ENCODE measurements around the gene LPAR6. TPM values are rescaled to one million over a fixed set of nuclear protein-coding genes. Genes with fewer than 3 reads are reported as not detected.

LPAR6 gene
- total RNA-seq, 1 experiment from 2014 or later: 3.6 TPM

- Histone ChIP-seq H3F3A (ENCODE audit: low read length, unreplicated experiment) (no peaks in the 10 kb centered on the region), H4K20me1 (ENCODE audit: low read length) (no peaks in the 10 kb centered on the region), H3K36me3 (ENCODE audit: low read depth, low read length) (no peaks in the 10 kb centered on the region; the same call in 1 of the 2 replicates), H3K4me3 (ENCODE audit: low read length) (no peak overlapping the region), H3K4me2 (ENCODE audit: low read length) (no peak overlapping the region), H3K9ac (ENCODE audit: low read length) (no peak overlapping the region), H3K79me2 (ENCODE audit: low read length) (no peaks in the 10 kb centered on the region), H2AFZ (ENCODE audit: low read length) (no peak overlapping the region), H3K9me3 (ENCODE audit: low read length) (no peaks in the 10 kb centered on the region), H3K9me2 (replicated peaks; ENCODE audit: low read length) (no peaks in the 10 kb centered on the region), H3K27me3 (ENCODE audit: low read length) (no peaks in the 10 kb centered on the region), H3K4me1 (ENCODE audit: insufficient read depth, low read length) (no peaks in the 10 kb centered on the region), H3K27ac (ENCODE audit: low read length) (no peak overlapping the region)
- CTCF ChIA-PET: no interaction called here
- TF ChIP-seq EZH2 (IDR thresholded peaks at IDR 0.05; ENCODE audit: low read length, unreplicated experiment) (no peak), EZH2phosphoT487 (IDR thresholded peaks at IDR 0.05; ENCODE audit: borderline replicate concordance, low read length) (no peak), CTCF (conservative IDR thresholded peaks at IDR 0.05; ENCODE audit: low read depth, low read length) (no peak)
- POLR2A ChIA-PET (ENCODE audit: unreplicated experiment): no interaction called here
- ATAC-seq (no peak), DNase-seq (no peak)
- no TSS peak for BruUV-seq (replicated peaks)
- intact Hi-C loops (cut with micrococcal nuclease): no loop called here
These were observed 29.5 kb downstream of the LPAR6 start for GRCh38 chr13:48383384-48383783.

GRCh38 chr13:48380581-48380980 lies 32.3 kb downstream of the LPAR6 start:
- Histone ChIP-seq H2AFZ (ENCODE audit: low read length) (no peak overlapping the region), H3K36me3 (ENCODE audit: low read depth, low read length) (no peaks in the 10 kb centered on the region; the same call in 1 of the 2 replicates), H3K4me1 (ENCODE audit: insufficient read depth, low read length) (no peaks in the 10 kb centered on the region), H3K9me2 (replicated peaks; ENCODE audit: low read length) (no peaks in the 10 kb centered on the region), H3K27ac (ENCODE audit: low read length) (no peak overlapping the region), H3K4me3 (ENCODE audit: low read length) (no peak overlapping the region), H3K27me3 (ENCODE audit: low read length) (no peaks in the 10 kb centered on the region), H3K4me2 (ENCODE audit: low read length) (no peak overlapping the region), H4K20me1 (ENCODE audit: low read length) (no peaks in the 10 kb centered on the region), H3K9me3 (ENCODE audit: low read length) (no peaks in the 10 kb centered on the region), H3K9ac (ENCODE audit: low read length) (no peak overlapping the region), H3K79me2 (ENCODE audit: low read length) (no peaks in the 10 kb centered on the region), H3F3A (ENCODE audit: low read length, unreplicated experiment) (no peaks in the 10 kb centered on the region)
- ChIA-PET POLR2A (ENCODE audit: unreplicated experiment) (no interaction called here), CTCF (no interaction called here)
- no peak for TF ChIP-seq EZH2 (IDR thresholded peaks at IDR 0.05; ENCODE audit: low read length, unreplicated experiment)
- no peak for TF ChIP-seq CTCF (conservative IDR thresholded peaks at IDR 0.05; ENCODE audit: low read depth, low read length)
- DNase-seq (no peak), ATAC-seq (no peak)
- intact Hi-C loops (cut with micrococcal nuclease): no loop called here
- BruUV-seq (replicated peaks): no TSS peak

GRCh38 chr13:48377857-48378256 lies 35.1 kb downstream of the LPAR6 start:
- POLR2A ChIA-PET (ENCODE audit: unreplicated experiment): no interaction called here
- H3K36me3 ChIP-seq (ENCODE audit: low read depth, low read length): no peaks in the 10 kb centered on the region; the same call in none of the 2 replicates
- TF ChIP-seq EZH2 (IDR thresholded peaks at IDR 0.05; ENCODE audit: low read length, unreplicated experiment) (no peak), CTCF (conservative IDR thresholded peaks at IDR 0.05; ENCODE audit: low read depth, low read length) (no peak), EZH2phosphoT487 (IDR thresholded peaks at IDR 0.05; ENCODE audit: borderline replicate concordance, low read length) (no peak)

More at GRCh38 chr13:48377857-48378256, 35.1 kb downstream of the LPAR6 start:
- H3K9ac ChIP-seq (ENCODE audit: low read length): no peak overlapping the region
- no peaks in the 10 kb centered on the region for H3K27me3 ChIP-seq (ENCODE audit: low read length)
- H3K79me2 ChIP-seq (ENCODE audit: low read length): no peaks in the 10 kb centered on the region
- no peaks in the 10 kb centered on the region for H3F3A ChIP-seq (ENCODE audit: low read length, unreplicated experiment)
- no TSS peak for BruUV-seq (replicated peaks)
- no peak overlapping the region for H3K27ac ChIP-seq (ENCODE audit: low read length)
- H2AFZ ChIP-seq (ENCODE audit: low read length): no peak overlapping the region
- intact Hi-C loops (cut with micrococcal nuclease): no loop called here
- H3K4me1 ChIP-seq (ENCODE audit: insufficient read depth, low read length): no peaks in the 10 kb centered on the region
- H3K9me3 ChIP-seq (ENCODE audit: low read length): no peaks in the 10 kb centered on the region
- no peak overlapping the region for H3K4me2 ChIP-seq (ENCODE audit: low read length)
- no peaks in the 10 kb centered on the region for H4K20me1 ChIP-seq (ENCODE audit: low read length)
- H3K4me3 ChIP-seq (ENCODE audit: low read length): no peak overlapping the region
- DNase-seq: no peak
- H3K9me2 ChIP-seq (replicated peaks; ENCODE audit: low read length): no peaks in the 10 kb centered on the region
- CTCF ChIA-PET: no interaction called here
- no peak for ATAC-seq

All from PC-3 (cell line).